Kidney (tissue), 13 donors: Measurements from ENCODE around the gene KRABD2.

Experiments
- DNase-seq, 5 donors: peaks; one replicate each; pipeline ENCODE4 v3.0.0-alpha.2; 2013 to 2020
- FAIRE-seq: peaks from 2 replicates; lab custom pipeline; 2012; peaks lifted over from hg19 to GRCh38; lab: Jason Lieb, UNC
- H3K27ac ChIP-seq, 2 donors: one replicate each; pipeline ENCODE4 v1.7.0; 2013; ENCODE audit warnings: low read depth in 2 of 2, low read length in 2 of 2, inconsistent platforms in 1 of 2
- H3K27me3 ChIP-seq: one replicate; pipeline ENCODE4 v1.7.1; 2013; ENCODE audit warnings: low read length, inconsistent platforms; ENCODE audit not compliant: control insufficient read depth, insufficient read depth
- H3K36me3 ChIP-seq, 3 donors: one replicate each; pipeline versions ENCODE4 v1.7.0 to v1.7.1; 2013; ENCODE audit warnings: low read length in 3 of 3, control low read depth in 1 of 3, inconsistent platforms in 1 of 3; ENCODE audit not compliant: insufficient read depth in 3 of 3, control insufficient read depth in 2 of 3
- H3K4me1 ChIP-seq, 3 donors: one replicate each; pipeline versions ENCODE4 v1.7.0 to v1.7.1; 2013; ENCODE audit warnings: low read length in 3 of 3, inconsistent platforms in 1 of 3, low read depth in 1 of 3; ENCODE audit not compliant: control insufficient read depth in 2 of 3, insufficient read depth in 2 of 3
- H3K4me3 ChIP-seq, 3 donors: one replicate each; pipeline versions ENCODE4 v1.7.0 to v1.8.1; 2013; ENCODE audit warnings: low read length in 3 of 3, control low read depth in 1 of 3, inconsistent platforms in 1 of 3
- H3K9ac ChIP-seq, 3 donors: one replicate each; pipeline versions ENCODE4 v1.7.0 to v1.7.1; 2013; ENCODE audit warnings: low read length in 3 of 3, control low read depth in 1 of 3, inconsistent platforms in 1 of 3
- H3K9me3 ChIP-seq, 3 donors: one replicate each; pipeline versions ENCODE4 v1.7.0 to v1.7.1; 2013; ENCODE audit warnings: low read length in 3 of 3, control low read depth in 1 of 3, inconsistent platforms in 1 of 3; ENCODE audit not compliant: control insufficient read depth in 2 of 3, insufficient read depth in 1 of 3
- intact Hi-C: fragments of 100-400 bp; cut with DNase I; formaldehyde crosslinking; loops from one replicate; pipeline ENCODE4 v1.11.1; 2022
- TF ChIP-seq, protein P1 (sequence below): IDR thresholded peaks from 3 replicates; pipeline ENCODE4 v1.5.1; 2012; ENCODE audit warnings: mild to moderate bottlenecking, moderate library complexity, borderline replicate concordance; ENCODE audit not compliant: insufficient read depth; ENCODE audit errors: extremely low read depth
- donor health status: control.
- donor health status: control.
- donor health status: control.
- donor health status: control.
- donor health status: control.
- donor health status: DM: yes; HTN: yes; CAD: no.
- donor health status: Normal renal cell carcinoma (clear cell type).

KRABD2 gene

GRCh38 chr17:8413328-8413727 lies 36.8 kb upstream of the KRABD2 start:
- H3K27ac ChIP-seq, result no peak overlapping the region

DNA sequence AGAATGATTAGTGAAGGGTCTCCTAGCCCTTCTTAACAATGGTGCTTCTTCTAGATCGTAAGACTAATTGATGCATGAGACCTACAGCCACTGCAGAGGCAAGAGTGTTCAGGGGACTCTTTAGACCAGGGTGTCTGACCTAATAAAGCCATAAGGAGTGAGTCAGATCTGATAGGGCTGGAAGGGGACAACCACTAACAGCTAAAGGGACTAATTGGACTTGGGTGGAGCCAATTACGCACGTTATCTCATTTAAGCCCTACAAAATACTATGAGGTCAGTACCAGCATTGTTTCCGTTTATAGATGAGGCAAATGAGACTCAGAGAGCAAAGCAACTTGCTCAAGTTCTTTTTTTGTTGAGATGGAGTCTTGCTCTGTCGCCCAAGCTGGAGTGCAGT lies 35.6 kb upstream of the KRABD2 start:
- no peak overlapping the region for H3K9ac ChIP-seq
- intact Hi-C loops, result no loop called here
- H3K36me3 ChIP-seq, result no peaks in the 10 kb centered on the region
- FAIRE-seq (no peak), DNase-seq (no peak)
- no peaks in the 10 kb centered on the region for H3K27me3 ChIP-seq
- TF ChIP-seq, protein P1, sequence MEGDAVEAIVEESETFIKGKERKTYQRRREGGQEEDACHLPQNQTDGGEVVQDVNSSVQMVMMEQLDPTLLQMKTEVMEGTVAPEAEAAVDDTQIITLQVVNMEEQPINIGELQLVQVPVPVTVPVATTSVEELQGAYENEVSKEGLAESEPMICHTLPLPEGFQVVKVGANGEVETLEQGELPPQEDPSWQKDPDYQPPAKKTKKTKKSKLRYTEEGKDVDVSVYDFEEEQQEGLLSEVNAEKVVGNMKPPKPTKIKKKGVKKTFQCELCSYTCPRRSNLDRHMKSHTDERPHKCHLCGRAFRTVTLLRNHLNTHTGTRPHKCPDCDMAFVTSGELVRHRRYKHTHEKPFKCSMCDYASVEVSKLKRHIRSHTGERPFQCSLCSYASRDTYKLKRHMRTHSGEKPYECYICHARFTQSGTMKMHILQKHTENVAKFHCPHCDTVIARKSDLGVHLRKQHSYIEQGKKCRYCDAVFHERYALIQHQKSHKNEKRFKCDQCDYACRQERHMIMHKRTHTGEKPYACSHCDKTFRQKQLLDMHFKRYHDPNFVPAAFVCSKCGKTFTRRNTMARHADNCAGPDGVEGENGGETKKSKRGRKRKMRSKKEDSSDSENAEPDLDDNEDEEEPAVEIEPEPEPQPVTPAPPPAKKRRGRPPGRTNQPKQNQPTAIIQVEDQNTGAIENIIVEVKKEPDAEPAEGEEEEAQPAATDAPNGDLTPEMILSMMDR, result no peak
- H3K27ac ChIP-seq, result no peak overlapping the region
- no peaks in the 10 kb centered on the region for H3K9me3 ChIP-seq
- H3K4me1 ChIP-seq, result peaks cover 0 to 5% (median 4%) of the 10 kb centered on the region in 3 donors
- H3K4me3 ChIP-seq, result no peak overlapping the region

More at GRCh38 chr17:8413328-8413727, 36.8 kb upstream of the KRABD2 start:
- H3K27me3 ChIP-seq, result no peaks in the 10 kb centered on the region
- intact Hi-C loops, result no loop called here
- no peak for DNase-seq
- no peaks in the 10 kb centered on the region for H3K36me3 ChIP-seq
- TF ChIP-seq, protein P1, result no peak
- H3K4me3 ChIP-seq, result no peak overlapping the region
- H3K4me1 ChIP-seq, result peaks cover 0 to 5% (median 4%) of the 10 kb centered on the region in 3 donors
- no peak overlapping the region for H3K9ac ChIP-seq
- H3K9me3 ChIP-seq, result no peaks in the 10 kb centered on the region
- FAIRE-seq, result no peak

DNA sequence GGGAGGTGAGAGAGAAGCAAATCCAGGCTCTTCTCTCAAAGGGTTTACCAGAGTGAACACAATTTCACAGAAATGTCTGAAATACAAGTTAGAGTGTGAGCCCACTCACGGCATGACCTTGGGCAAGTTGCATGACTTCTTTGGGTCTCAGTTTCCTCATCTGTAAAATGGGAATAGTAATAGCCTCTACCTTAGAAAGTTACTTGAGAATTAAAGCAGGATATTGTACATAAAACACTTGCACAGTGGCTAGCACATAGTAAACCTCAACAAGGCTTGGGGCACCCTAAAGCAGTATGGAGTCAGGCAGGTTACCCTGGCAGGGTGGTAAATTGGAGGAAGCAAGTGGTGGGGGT lies 34.4 kb upstream of the KRABD2 start:
- Histone ChIP-seq H3K9ac (no peak overlapping the region), H3K9me3 (no peaks in the 10 kb centered on the region), H3K27ac (no peak overlapping the region), H3K4me3 (no peak overlapping the region), H3K4me1 (peaks cover 0 to 5% (median 4%) of the 10 kb centered on the region in 3 donors), H3K27me3 (no peaks in the 10 kb centered on the region), H3K36me3 (no peaks in the 10 kb centered on the region)
- DNase-seq (no peak), FAIRE-seq (no peak)
- intact Hi-C loops, result no loop called here
- TF ChIP-seq, protein P1, result no peak
